Keratinocyte (primary cell): ENCODE results near the gene ZNF567. TPM values are rescaled to one million over a fixed set of nuclear protein-coding genes. Genes with fewer than 3 reads are reported as not detected.

Source experiments
- DNase-seq: peaks from one replicate; pipeline ENCODE4 v3.0.0-alpha.2; 2011; ENCODE audit warnings: low read depth, missing footprints, low spot score
- FAIRE-seq: peaks from 2 replicates; lab custom pipeline; 2011; peaks lifted over from hg19 to GRCh38; lab: Jason Lieb, UNC
- H2AFZ ChIP-seq: 2 replicates; pipeline ENCODE4 v1.6.0; 2012; ENCODE audit warnings: low read length, control low read depth, inconsistent platforms; ENCODE audit not compliant: control insufficient read depth
- H3K27ac ChIP-seq: 2 replicates; pipeline ENCODE4 v1.5.1; 2011; ENCODE audit warnings: low read length; ENCODE audit not compliant: control insufficient read depth, insufficient read depth
- H3K27me3 ChIP-seq: 3 replicates; pipeline ENCODE4 v1.6.0; 2011; ENCODE audit warnings: low read length; ENCODE audit not compliant: control insufficient read depth, insufficient read depth; ENCODE audit errors: extremely low read depth
- H3K36me3 ChIP-seq, 2 experiments: 2 replicates in 1 of 2; 3 replicates in 1 of 2; pipeline ENCODE4 v1.5.1; 2011; ENCODE audit warnings: low read length in 2 of 2, mild to moderate bottlenecking in 1 of 2; ENCODE audit not compliant: control insufficient read depth in 2 of 2, insufficient read depth in 2 of 2; ENCODE audit errors: extremely low read depth in 1 of 2
- H3K4me1 ChIP-seq: 3 replicates; pipeline ENCODE4 v1.5.1; 2011; ENCODE audit warnings: low read length; ENCODE audit not compliant: control insufficient read depth, insufficient read depth; ENCODE audit errors: extremely low read depth
- H3K4me2 ChIP-seq: 3 replicates; pipeline ENCODE4 v1.6.0; 2011; ENCODE audit warnings: low read depth, low read length; ENCODE audit not compliant: control insufficient read depth, insufficient read depth; ENCODE audit errors: extremely low read depth
- H3K4me3 ChIP-seq, 3 experiments: fragments of 200-600 bp in 1 of 3; sonication (generic) in 1 of 3; 2 replicates in 2 of 3; 3 replicates in 1 of 3; pipeline ENCODE4 v1.5.1; 2011 to 2016; ENCODE audit warnings: low read length in 3 of 3, mild to moderate bottlenecking in 3 of 3, control low read depth in 2 of 3, inconsistent platforms in 1 of 3, low read depth in 1 of 3, mixed read lengths in 1 of 3, mixed run types in 1 of 3, moderate library complexity in 1 of 3; ENCODE audit not compliant: control insufficient read depth in 2 of 3, insufficient read depth in 2 of 3; ENCODE audit errors: extremely low read depth in 1 of 3
- H3K79me2 ChIP-seq: 2 replicates; pipeline ENCODE4 v1.6.0; 2012; ENCODE audit warnings: low read length; ENCODE audit not compliant: control insufficient read depth, insufficient read depth
- H3K9ac ChIP-seq: 3 replicates; pipeline ENCODE4 v1.6.0; 2011; ENCODE audit warnings: low read length; ENCODE audit not compliant: control insufficient read depth, insufficient read depth; ENCODE audit errors: extremely low read depth
- H3K9me1 ChIP-seq: 3 replicates; pipeline ENCODE4 v1.6.0; 2011; ENCODE audit warnings: low read length; ENCODE audit not compliant: control insufficient read depth, insufficient read depth; ENCODE audit errors: extremely low read depth
- H3K9me3 ChIP-seq: 2 replicates; pipeline ENCODE4 v1.5.1; 2012; ENCODE audit warnings: low read depth, low read length; ENCODE audit not compliant: control insufficient read depth
- H4K20me1 ChIP-seq: 3 replicates; pipeline ENCODE4 v1.6.0; 2011; ENCODE audit warnings: low read length; ENCODE audit not compliant: control insufficient read depth, insufficient read depth; ENCODE audit errors: extremely low read depth
- CTCF ChIP-seq, 3 experiments: IDR thresholded peaks in 1 of 3; conservative IDR thresholded peaks in 1 of 3; optimal IDR thresholded peaks in 1 of 3; 2 replicates in 2 of 3; 3 replicates in 1 of 3; pipeline versions ENCODE3 to v1.5.1; 2011; ENCODE audit warnings: low read length in 3 of 3, mild to moderate bottlenecking in 3 of 3, moderate library complexity in 2 of 3, control low read depth in 1 of 3, inconsistent platforms in 1 of 3; ENCODE audit not compliant: insufficient read depth in 2 of 3; ENCODE audit errors: extremely low read depth in 1 of 3
- EZH2 ChIP-seq: IDR thresholded peaks from one replicate; pipeline ENCODE4 v1.6.1; 2012; ENCODE audit warnings: inconsistent platforms, mild to moderate bottlenecking, low read length, moderate library complexity
- dilution Hi-C: fragments of 300-500 bp; cut with MboI; formaldehyde crosslinking; loops from one replicate; pipeline ENCODE4 v1.7.0; 2020; ENCODE audit warnings: low sequenced_read_pairs; ENCODE audit not compliant: extremely low pct_ligation_motif_present
- polyA plus RNA-seq, 5 experiments: library from polyadenylated mRNA; depleted of rRNA in 3 of 5; stranded (reverse) in 3 of 5; stranded (forward) in 1 of 5; unstranded in 1 of 5; fragments of >200 nt; gene quantifications; 1 replicate in 1 of 5; 2 replicates in 3 of 5; 3 replicates in 1 of 5; pipeline versions ENCODE4 v1.2.1 to v1.2.3, GENCODE V29; 2011 to 2012; ENCODE audit warnings: missing spikeins in 2 of 5, low read depth in 1 of 5, low replicate concordance in 1 of 5

The ZNF567 gene
- polyA plus RNA-seq, 1 donor (not counting 4 experiments of a cell fraction or from before 2014, with no cell fraction given) = 7.2 TPM

- Histone ChIP-seq H3K27me3 (no peaks in the 10 kb centered on the region), H3K9me3 (no peaks in the 10 kb centered on the region), H3K4me2 (peak overlapping the region; percentile 51), H3K9me1 (no peaks in the 10 kb centered on the region), H3K9ac (peak overlapping the region; percentile 94), H3K36me3 (no peaks in the 10 kb centered on the region), H3K27ac (no peak overlapping the region), H3K4me3 (peak overlapping the region; percentile 71 to 99 (median 97)), H4K20me1 (no peaks in the 10 kb centered on the region), H3K4me1 (no peaks in the 10 kb centered on the region), H2AFZ (no peak overlapping the region), H3K79me2 (peaks cover 17% of the 10 kb centered on the region)
- FAIRE-seq (no peak), DNase-seq (no peak)
- TF ChIP-seq EZH2 (no peak), CTCF (optimal IDR thresholded peaks at IDR 0.05 in 1 of 3, IDR thresholded peaks at IDR 0.05 in 1 of 3, conservative IDR thresholded peaks at IDR 0.05 in 1 of 3; ENCODE audit: extremely low read depth in 1 of 3, insufficient read depth in 2 of 3, low read length in 3 of 3) (no peak)
- dilution Hi-C loops = no loop called here
Measured at GRCh38 chr19:36665832-36666231, 21.6 kb upstream of the ZNF567 start.

GRCh38 chr19:36668646-36669045, 18.8 kb upstream of the ZNF567 start:
- Histone ChIP-seq H3K4me2 (no peak overlapping the region), H3K4me3 (no peak overlapping the region), H3K4me1 (no peaks in the 10 kb centered on the region), H3K9me1 (no peaks in the 10 kb centered on the region), H3K27me3 (no peaks in the 10 kb centered on the region), H3K79me2 (peaks cover 19% of the 10 kb centered on the region), H3K36me3 (no peaks in the 10 kb centered on the region), H4K20me1 (no peaks in the 10 kb centered on the region), H2AFZ (no peak overlapping the region), H3K9ac (no peak overlapping the region), H3K9me3 (no peaks in the 10 kb centered on the region), H3K27ac (no peak overlapping the region)
- FAIRE-seq = no peak
- dilution Hi-C loops = no loop called here
- DNase-seq = no peak
- TF ChIP-seq CTCF (optimal IDR thresholded peaks at IDR 0.05 in 1 of 3, IDR thresholded peaks at IDR 0.05 in 1 of 3, conservative IDR thresholded peaks at IDR 0.05 in 1 of 3; ENCODE audit: extremely low read depth in 1 of 3, insufficient read depth in 2 of 3, low read length in 3 of 3) (no peak), EZH2 (no peak)
